Inferior parietal cortex (tissue), 1 donor: ENCODE measurements around the gene XPO5.
"Not testable (repeated sequence)": the region's sequence is repeated elsewhere in the genome, so short reads cannot be mapped to it uniquely, and the experiment has no call there.

Source experiments
- DNase-seq: peaks from one replicate; pipeline ENCODE4 v3.0.0-alpha.2; 2016; ENCODE audit errors: extremely low spot score

Gene XPO5

GRCh38 chr6:43584892-43585570 lies 9.2 kb upstream of the XPO5 start:
- DNase-seq, result no peak

- no peak for DNase-seq
These were observed 7.1 kb upstream of the XPO5 start for GRCh38 chr6:43582911-43583310.

- no peak for DNase-seq
These were observed 3.3 kb upstream of the XPO5 start for GRCh38 chr6:43579171-43579570.

GRCh38 chr6:43578748-43579147 lies 2.9 kb upstream of the XPO5 start:
- no peak for DNase-seq

- DNase-seq, result no peak
These were observed 600 bp downstream of the XPO5 start for GRCh38 chr6:43575105-43575771.

GRCh38 chr6:43572015-43572414 lies 3.8 kb downstream of the XPO5 start:
- DNase-seq, result no peak

GRCh38 chr6:43570876-43571441 lies 4.9 kb downstream of the XPO5 start:
- DNase-seq, result no peak

GRCh38 chr6:43559328-43559727 lies 16.5 kb downstream of the XPO5 start:
- DNase-seq, result no peak

- not testable (repeated sequence) for DNase-seq
These were observed 18.2 kb downstream of the XPO5 start for GRCh38 chr6:43557620-43558019.

- DNase-seq, result no peak
These were observed 28.6 kb downstream of the XPO5 start for GRCh38 chr6:43547222-43547621.

- DNase-seq, result no peak
These were observed 31.4 kb downstream of the XPO5 start for GRCh38 chr6:43544461-43544860.

- DNase-seq, result no peak
These were observed 33.9 kb downstream of the XPO5 start for GRCh38 chr6:43541774-43542471.

- DNase-seq, result no peak
These were observed 35.3 kb downstream of the XPO5 start for GRCh38 chr6:43540507-43540906.

- DNase-seq, result not testable (repeated sequence)
These were observed 36.4 kb downstream of the XPO5 start for GRCh38 chr6:43539409-43539808.

GRCh38 chr6:43538986-43539385 lies 36.9 kb downstream of the XPO5 start:
- not testable (repeated sequence) for DNase-seq

GRCh38 chr6:43532201-43532600 lies 43.6 kb downstream of the XPO5 start:
- DNase-seq, result no peak

- no peak for DNase-seq
These were observed 51.3 kb downstream of the XPO5 start for GRCh38 chr6:43524483-43524961.

- no peak for DNase-seq
These were observed 52.6 kb downstream of the XPO5 start for GRCh38 chr6:43523284-43523683.

GRCh38 chr6:43522547-43523261 lies 53.1 kb downstream of the XPO5 start:
- DNase-seq, result no peak

- DNase-seq, result no peak
These were observed 54.0 kb downstream of the XPO5 start for GRCh38 chr6:43521836-43522235.

- DNase-seq, result no peak
These were observed 55.7 kb downstream of the XPO5 start for GRCh38 chr6:43520097-43520496.
